CD4-positive, alpha-beta T cell treated with Interleukin-17A for 1 hour (primary cell): ENCODE results near the gene HPGD.

ENCODE experiments used
- DNase-seq: peaks from one replicate; pipeline ENCODE4 v3.0.0-alpha.2; 2020

The HPGD gene

DNA sequence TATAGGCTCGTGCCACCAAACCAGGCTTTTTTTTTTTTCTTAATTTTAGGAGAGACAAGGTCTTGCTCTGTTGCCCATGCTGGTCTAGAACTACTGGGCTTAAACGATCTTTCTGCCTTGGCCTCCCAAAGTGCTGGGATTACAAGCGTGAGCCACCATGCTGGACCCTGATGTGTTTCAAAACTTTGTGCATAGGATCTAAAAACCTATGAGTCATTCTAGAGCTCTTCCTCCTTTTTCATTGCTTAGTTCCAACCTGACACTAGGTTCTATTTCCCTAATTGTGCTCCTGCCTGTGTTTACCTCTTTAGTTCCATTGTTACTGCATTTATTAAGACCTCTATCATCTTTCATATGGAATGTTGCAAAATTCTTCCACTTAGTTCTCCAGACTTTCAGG is 57.3 kb downstream of the HPGD start:
- no peak for DNase-seq

GRCh38 chr4:174461466-174462106 is 60.7 kb downstream of the HPGD start:
- DNase-seq = no peak

- no peak for DNase-seq
Observed at GRCh38 chr4:174460684-174461083, 61.6 kb downstream of the HPGD start.

- DNase-seq = no peak
Observed at GRCh38 chr4:174457468-174457867, 64.8 kb downstream of the HPGD start.

DNA sequence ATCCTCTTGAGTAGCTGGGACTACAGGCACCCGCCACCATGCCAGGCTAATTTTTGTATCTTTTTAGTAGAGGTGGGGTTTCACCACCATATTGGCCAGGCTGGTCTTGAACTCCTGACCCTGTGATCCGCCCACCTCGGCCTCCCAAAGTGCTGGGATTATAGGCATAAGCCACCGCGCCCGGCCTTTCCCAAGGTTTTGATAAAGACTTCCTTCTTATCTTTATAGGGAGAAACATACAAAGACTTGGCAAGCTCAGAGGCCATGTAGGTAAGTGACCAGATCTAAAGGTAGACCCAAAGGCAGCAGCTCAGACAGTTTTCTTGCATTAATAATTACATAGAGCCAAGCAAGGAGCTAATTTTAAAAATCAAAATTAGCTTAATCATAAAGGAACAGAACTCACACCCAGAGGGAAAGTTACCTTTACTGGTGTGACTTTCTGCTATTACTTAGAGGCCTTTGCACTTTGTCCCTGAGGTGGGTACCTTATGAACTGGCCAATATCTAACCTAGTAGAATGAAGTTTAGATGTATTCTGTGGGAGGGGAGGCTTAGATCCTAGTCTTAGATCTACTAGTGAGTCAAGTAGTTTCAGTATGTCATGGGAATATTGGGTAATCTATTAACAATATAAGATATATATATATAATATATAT is 67.3 kb downstream of the HPGD start:
- DNase-seq = no peak

DNA sequence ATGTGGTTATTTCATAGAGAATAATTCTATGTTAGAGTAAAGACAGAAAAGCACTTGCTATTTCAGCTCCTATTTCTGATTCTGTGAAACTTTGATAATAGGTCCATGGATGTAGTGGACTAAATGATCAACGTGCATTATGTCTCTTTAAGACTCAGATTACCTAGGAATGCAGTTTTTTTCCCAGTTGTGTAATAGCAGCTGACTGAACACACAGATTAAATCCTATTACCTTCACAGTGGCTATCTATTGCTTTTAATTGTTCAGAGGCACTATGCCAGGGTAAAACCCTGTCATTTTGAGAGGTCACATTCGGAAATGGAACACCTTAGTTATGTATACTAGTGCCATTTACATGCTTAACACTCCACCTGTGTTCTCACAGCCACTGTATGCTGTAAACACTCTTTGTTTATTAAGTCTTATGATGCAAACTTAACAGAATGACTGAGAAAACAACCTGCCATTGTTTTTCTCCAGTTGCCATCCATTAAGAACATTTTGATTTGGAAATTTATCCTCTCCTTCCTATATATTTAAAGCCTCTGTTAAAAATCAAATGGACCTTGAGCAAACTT is 70.5 kb downstream of the HPGD start:
- DNase-seq = no peak

GRCh38 chr4:174450786-174451125 is 71.5 kb downstream of the HPGD start:
- no peak for DNase-seq

GRCh38 chr4:174449944-174450785 is 72.1 kb downstream of the HPGD start:
- DNase-seq = no peak

DNA sequence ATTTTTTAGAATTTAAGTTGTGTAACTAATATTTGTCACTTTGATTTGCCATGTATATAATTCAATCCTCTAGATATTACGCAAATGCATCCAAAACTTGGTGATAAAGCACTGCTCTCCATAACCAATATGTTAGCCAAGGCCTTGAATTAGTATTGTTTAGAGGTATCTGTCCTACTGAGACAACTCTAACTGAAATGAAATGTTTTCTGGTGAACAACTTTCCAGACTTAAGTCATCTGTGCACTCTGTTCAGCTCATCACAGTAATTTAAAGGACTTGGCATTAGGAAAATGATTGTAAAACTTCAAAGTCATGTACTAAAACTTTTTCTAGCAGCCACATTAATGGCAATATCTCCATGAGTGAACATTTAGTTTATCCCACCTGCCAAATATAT is 73.1 kb downstream of the HPGD start:
- DNase-seq = no peak

DNA sequence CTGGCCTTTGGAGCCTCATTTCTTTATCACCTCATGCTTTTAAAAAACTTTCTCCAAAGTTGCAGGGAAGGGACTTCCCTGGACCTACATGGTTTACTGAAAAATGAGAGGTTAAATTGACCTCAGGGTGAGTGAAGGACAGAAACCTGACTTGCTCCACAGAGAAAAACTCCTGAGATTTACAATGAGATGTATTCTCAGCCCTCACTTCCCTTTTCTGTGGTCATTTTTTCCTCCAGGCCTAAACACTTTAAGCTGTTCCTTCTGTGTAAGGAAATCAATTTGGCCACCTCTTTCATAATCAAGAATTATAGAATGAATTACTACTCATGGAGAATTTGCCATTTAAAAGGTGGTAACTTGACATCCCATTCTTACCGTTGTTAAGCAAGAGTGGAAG is 77.9 kb downstream of the HPGD start:
- DNase-seq = no peak
